Peyer's patch (tissue), 4 donors: ENCODE results near the gene VWA5B1. TPM values are rescaled to one million over a fixed set of nuclear protein-coding genes. Genes with fewer than 3 reads are reported as not detected.

Source experiments
- DNase-seq, 3 donors: peaks; one replicate each; pipeline ENCODE4 v3.0.0-alpha.2; 2017 to 2019
- H3K27ac ChIP-seq, 4 donors: fragments of 200-600 bp; sonication (generic); one replicate each; pipeline ENCODE4 v1.5.1; 2016 to 2019
- H3K27me3 ChIP-seq, 2 donors: fragments of 200-600 bp; sonication (generic); one replicate each; pipeline ENCODE4 v1.5.1; 2019
- H3K36me3 ChIP-seq, 3 donors: fragments of 200-600 bp; sonication (generic); one replicate each; pipeline ENCODE4 v1.5.1; 2016 to 2019
- H3K4me1 ChIP-seq, 4 donors: fragments of 200-600 bp; sonication (generic); one replicate each; pipeline ENCODE4 v1.5.1; 2016 to 2019
- H3K4me3 ChIP-seq, 4 donors: fragments of 200-600 bp; sonication (generic); 1 replicate in 3 of 4; 2 replicates in 1 of 4; pipeline ENCODE4 v1.5.1; 2016 to 2019; ENCODE audit warnings: mild to moderate bottlenecking in 1 of 4
- H3K9me3 ChIP-seq, 4 donors: fragments of 200-600 bp; sonication (generic); one replicate each; pipeline ENCODE4 v1.5.1; 2016 to 2019; ENCODE audit warnings: mild to moderate bottlenecking in 1 of 4
- POLR2A ChIP-seq, 2 donors: fragments of 450-650 bp; IDR thresholded peaks; one replicate each; pipeline ENCODE4 v1.5.1; 2017; ENCODE audit warnings: antibody characterized with exemption in 2 of 2, mild to moderate bottlenecking in 2 of 2, moderate library complexity in 2 of 2
- total RNA-seq, 4 donors: library from RNA; depleted of rRNA; stranded (reverse); fragments of >200 nt; gene quantifications; one replicate each; pipeline ENCODE4 v1.1.0, GENCODE V29; 2016
- TF ChIP-seq, protein P1 (sequence below), 6 experiments: fragments of 450-650 bp in 4 of 6; fragments of 200-600 bp in 2 of 6; sonication (generic) in 1 of 6; IDR thresholded peaks; one replicate each; pipeline ENCODE4 v1.5.1; 2017 to 2019; ENCODE audit warnings: antibody characterized with exemption in 6 of 6, mild to moderate bottlenecking in 3 of 6, moderate library complexity in 1 of 6

VWA5B1 gene
- total RNA-seq, 4 donors from 2014 or later, result not detected

DNA sequence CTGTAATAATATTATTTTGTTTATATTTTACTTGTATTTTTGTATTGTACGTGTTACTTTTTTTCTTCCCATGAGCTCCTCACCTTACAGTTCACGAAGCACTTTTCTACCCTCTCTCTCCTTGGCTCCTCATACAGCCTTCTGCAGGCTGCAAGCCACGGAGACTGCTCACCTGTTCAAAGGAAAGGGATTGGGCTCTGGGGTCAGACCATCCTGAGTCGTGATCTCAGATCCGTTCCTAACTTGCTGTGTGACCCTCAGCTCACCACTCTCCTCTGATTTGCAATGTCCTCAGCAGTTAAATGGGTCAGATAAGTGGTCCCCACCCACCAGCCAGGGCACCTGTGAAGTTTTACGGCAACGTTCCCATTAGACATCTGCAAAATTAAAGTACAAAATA, 54.1 kb downstream of the VWA5B1 start:
- Histone ChIP-seq H3K4me3 (no peak overlapping the region), H3K9me3 (no peaks in the 10 kb centered on the region), H3K36me3 (no peaks in the 10 kb centered on the region), H3K27ac (no peak overlapping the region), H3K4me1 (peaks cover 0 to 8% (median 0%) of the 10 kb centered on the region in 4 donors), H3K27me3 (peaks cover 0 to 9% of the 10 kb centered on the region in 2 donors)
- DNase-seq, result no peak
- TF ChIP-seq POLR2A (IDR thresholded peaks at IDR 0.05), result no peak
- TF ChIP-seq, protein P1, sequence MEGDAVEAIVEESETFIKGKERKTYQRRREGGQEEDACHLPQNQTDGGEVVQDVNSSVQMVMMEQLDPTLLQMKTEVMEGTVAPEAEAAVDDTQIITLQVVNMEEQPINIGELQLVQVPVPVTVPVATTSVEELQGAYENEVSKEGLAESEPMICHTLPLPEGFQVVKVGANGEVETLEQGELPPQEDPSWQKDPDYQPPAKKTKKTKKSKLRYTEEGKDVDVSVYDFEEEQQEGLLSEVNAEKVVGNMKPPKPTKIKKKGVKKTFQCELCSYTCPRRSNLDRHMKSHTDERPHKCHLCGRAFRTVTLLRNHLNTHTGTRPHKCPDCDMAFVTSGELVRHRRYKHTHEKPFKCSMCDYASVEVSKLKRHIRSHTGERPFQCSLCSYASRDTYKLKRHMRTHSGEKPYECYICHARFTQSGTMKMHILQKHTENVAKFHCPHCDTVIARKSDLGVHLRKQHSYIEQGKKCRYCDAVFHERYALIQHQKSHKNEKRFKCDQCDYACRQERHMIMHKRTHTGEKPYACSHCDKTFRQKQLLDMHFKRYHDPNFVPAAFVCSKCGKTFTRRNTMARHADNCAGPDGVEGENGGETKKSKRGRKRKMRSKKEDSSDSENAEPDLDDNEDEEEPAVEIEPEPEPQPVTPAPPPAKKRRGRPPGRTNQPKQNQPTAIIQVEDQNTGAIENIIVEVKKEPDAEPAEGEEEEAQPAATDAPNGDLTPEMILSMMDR (IDR thresholded peaks at IDR 0.05), result no peak

DNA sequence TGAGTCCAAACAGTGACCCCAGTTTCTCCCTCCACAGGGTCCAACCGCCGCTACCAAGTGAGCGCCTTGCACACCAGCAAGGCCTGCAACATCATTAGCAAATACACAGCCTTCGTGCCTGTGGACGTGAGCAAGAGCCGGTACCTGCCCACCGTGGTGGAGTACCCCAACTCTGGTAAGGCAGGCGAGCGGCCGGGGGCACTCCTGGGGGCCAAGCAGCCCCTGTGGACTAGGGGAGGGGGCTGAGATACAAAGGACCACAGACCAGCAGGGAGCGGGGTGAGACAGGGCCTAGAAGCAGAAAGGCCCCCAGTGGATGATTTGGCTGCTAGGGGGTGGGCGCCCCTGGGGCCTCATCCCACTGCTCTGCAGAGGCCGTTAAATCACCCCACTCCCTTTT, 54.7 kb downstream of the VWA5B1 start:
- H3K27ac ChIP-seq, result no peak overlapping the region
- peaks cover 0 to 9% of the 10 kb centered on the region in 2 donors for H3K27me3 ChIP-seq
- no peak overlapping the region for H3K4me3 ChIP-seq
- DNase-seq, result no peak
- H3K36me3 ChIP-seq, result no peaks in the 10 kb centered on the region
- H3K9me3 ChIP-seq, result no peaks in the 10 kb centered on the region
- H3K4me1 ChIP-seq, result peaks cover 0 to 8% (median 0%) of the 10 kb centered on the region in 4 donors
- TF ChIP-seq POLR2A (IDR thresholded peaks at IDR 0.05), result no peak

DNA sequence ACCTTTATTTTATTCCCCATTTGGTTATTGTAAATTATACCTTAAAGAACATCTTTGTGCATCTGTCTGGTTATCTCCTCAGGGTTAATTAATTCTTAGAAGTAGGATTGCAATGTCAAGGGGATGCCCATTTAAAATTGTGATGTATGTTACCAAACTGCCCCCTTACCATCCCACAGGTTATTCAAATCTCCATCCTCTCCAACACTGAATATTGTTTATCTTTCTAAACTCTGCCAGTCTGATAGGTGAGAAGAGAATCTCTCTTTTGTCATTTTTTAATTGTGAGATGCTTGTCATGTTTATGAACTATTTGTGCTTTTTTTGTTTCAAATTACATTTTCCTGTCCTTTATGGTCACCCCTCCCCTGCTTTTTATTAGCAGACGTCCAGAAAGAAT, 55.8 kb downstream of the VWA5B1 start:
- Histone ChIP-seq H3K4me3 (no peak overlapping the region), H3K36me3 (no peaks in the 10 kb centered on the region), H3K4me1 (peaks cover 0 to 8% (median 0%) of the 10 kb centered on the region in 4 donors), H3K27me3 (peaks cover 0 to 9% of the 10 kb centered on the region in 2 donors), H3K27ac (no peak overlapping the region), H3K9me3 (no peaks in the 10 kb centered on the region)
- TF ChIP-seq, protein P1 (IDR thresholded peaks at IDR 0.05), result no peak
- TF ChIP-seq POLR2A (IDR thresholded peaks at IDR 0.05), result no peak
- DNase-seq, result no peak

DNA sequence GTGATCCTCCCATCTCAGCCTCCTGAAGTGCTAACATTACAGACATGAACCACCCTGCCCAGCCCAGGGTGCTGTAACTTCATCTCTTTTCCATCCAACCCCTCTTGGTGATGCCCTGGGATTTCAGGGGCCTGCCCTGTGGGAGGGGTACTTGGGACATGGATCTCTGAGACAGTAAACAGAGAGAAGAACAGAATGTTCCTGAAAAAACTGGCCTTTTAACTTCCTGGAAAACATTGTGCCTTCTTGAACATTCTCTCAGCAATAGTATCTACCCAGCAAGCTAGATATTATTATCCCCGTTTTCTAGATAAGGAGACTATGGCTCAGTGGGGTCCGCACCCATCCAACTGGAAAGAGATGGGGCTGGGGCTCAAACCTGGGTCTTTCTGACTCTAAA, 57.0 kb downstream of the VWA5B1 start:
- no peak for TF ChIP-seq POLR2A (IDR thresholded peaks at IDR 0.05)
- TF ChIP-seq, protein P1 (IDR thresholded peaks at IDR 0.05), result no peak

DNA sequence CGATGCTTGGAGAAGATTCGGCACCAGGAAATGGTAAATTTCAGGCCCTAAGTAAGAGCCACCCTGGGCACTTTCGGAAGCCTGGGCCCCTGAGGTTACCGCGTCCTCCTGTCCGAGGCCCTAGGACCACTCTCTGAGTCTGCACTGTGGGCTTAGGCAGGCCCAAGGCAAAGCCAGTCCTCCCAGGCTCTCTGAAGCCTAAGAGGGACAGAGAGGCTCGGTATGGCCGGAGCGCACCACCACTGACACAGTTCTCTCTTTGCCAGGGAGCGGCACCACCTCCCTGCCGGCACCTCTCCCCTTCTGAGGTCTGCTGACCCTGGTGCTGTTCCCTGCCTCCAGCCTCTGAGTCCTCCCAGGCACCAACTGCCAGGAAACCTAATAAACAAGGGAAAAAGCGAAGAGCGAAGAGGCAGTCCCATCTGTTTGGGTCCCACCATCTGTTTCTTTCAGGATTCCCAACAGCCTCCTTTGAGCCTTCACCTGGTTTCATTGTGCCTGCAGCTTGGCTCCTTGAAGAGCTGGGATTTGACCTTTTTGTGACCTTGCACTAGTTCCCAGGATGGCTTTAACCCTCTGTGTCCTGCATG, 57.7 kb downstream of the VWA5B1 start:
- TF ChIP-seq, protein P1 (IDR thresholded peaks at IDR 0.05), result no peak
- no peak for TF ChIP-seq POLR2A (IDR thresholded peaks at IDR 0.05)
- DNase-seq, result no peak
- H3K27me3 ChIP-seq, result no peaks in the 10 kb centered on the region
- H3K27ac ChIP-seq, result no peak overlapping the region
- no peaks in the 10 kb centered on the region for H3K9me3 ChIP-seq
- no peaks in the 10 kb centered on the region for H3K36me3 ChIP-seq
- H3K4me1 ChIP-seq, result peaks cover 0 to 2% (median 0%) of the 10 kb centered on the region in 4 donors
- no peak overlapping the region for H3K4me3 ChIP-seq

More for the DNA sequence above, 57.0 kb downstream of the VWA5B1 start:
- H3K4me1 ChIP-seq, result peaks cover 0 to 8% (median 0%) of the 10 kb centered on the region in 4 donors
- no peak overlapping the region for H3K27ac ChIP-seq
- peaks cover 0 to 7% of the 10 kb centered on the region in 2 donors for H3K27me3 ChIP-seq
- H3K4me3 ChIP-seq, result no peak overlapping the region
- H3K9me3 ChIP-seq, result no peaks in the 10 kb centered on the region
- H3K36me3 ChIP-seq, result no peaks in the 10 kb centered on the region
- no peak for DNase-seq

DNA sequence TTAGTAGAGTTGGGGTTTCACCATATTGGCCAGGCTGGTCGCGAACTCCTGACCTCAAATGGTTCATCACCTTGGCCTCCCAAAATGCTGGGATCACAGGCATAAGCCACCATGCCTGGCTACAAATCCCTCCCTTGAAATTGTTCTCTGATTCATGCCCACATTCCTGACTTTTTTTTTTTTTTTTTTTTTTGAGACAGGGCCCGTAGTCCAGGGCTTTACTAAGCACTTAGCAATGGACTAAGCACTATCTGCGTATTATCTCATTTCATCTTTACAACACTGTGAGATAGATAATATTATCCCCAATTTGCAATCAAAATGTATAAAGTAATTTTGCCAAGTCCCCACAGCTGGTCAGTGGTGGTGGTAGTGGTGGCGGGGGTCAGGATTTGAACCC, 58.9 kb downstream of the VWA5B1 start:
- H3K36me3 ChIP-seq, result no peaks in the 10 kb centered on the region
- no peaks in the 10 kb centered on the region for H3K27me3 ChIP-seq
- DNase-seq, result no peak
- no peaks in the 10 kb centered on the region for H3K4me1 ChIP-seq
- H3K9me3 ChIP-seq, result no peaks in the 10 kb centered on the region
- TF ChIP-seq POLR2A (IDR thresholded peaks at IDR 0.05), result no peak
- TF ChIP-seq, protein P1 (IDR thresholded peaks at IDR 0.05), result no peak
- H3K4me3 ChIP-seq, result no peak overlapping the region
- no peak overlapping the region for H3K27ac ChIP-seq
